Esophagus squamous epithelium (tissue), 5 donors: ENCODE data around the gene ADARB2. TPM values are rescaled to one million over a fixed set of nuclear protein-coding genes. Genes with fewer than 3 reads are reported as not detected.

ENCODE experiments used
- DNase-seq: peaks from one replicate; lab custom pipeline; 2025; lab: John Stamatoyannopoulos, UW
- H3K27ac ChIP-seq, 4 donors: fragments of 200-600 bp; sonication (generic); one replicate each; pipeline ENCODE4 v1.5.1; 2016 to 2019; ENCODE audit warnings: mild to moderate bottlenecking in 1 of 4
- H3K27me3 ChIP-seq, 4 donors: fragments of 200-600 bp; sonication (generic); 1 replicate in 3 of 4; 2 replicates in 1 of 4; pipeline versions ENCODE4 v1.5.1 to v1.6.0; 2017 to 2021; ENCODE audit warnings: antibody characterized with exemption in 1 of 4
- H3K36me3 ChIP-seq, 3 donors: fragments of 200-600 bp; sonication (generic); one replicate each; pipeline ENCODE4 v1.5.1; 2016 to 2019
- H3K4me1 ChIP-seq, 3 donors: fragments of 200-600 bp; sonication (generic); one replicate each; pipeline ENCODE4 v1.5.1; 2017 to 2019
- H3K4me3 ChIP-seq, 4 donors: fragments of 200-600 bp; sonication (generic); 1 replicate in 3 of 4; 2 replicates in 1 of 4; pipeline ENCODE4 v1.5.1; 2016 to 2019; ENCODE audit warnings: mild to moderate bottlenecking in 2 of 4, moderate library complexity in 1 of 4
- H3K9me3 ChIP-seq, 3 donors: fragments of 200-600 bp; sonication (generic); one replicate each; pipeline ENCODE4 v1.5.1; 2016 to 2019
- POLR2A ChIP-seq, 4 donors: fragments of 450-650 bp; IDR thresholded peaks; one replicate each; pipeline ENCODE4 v1.6.1; 2017; ENCODE audit warnings: antibody characterized with exemption in 4 of 4, mild to moderate bottlenecking in 4 of 4, moderate library complexity in 3 of 4
- WGBS, 2 donors: methylation state at CpG; one replicate each; pipeline ENCODE4 v1.1.5; 2018; 5-methylcytosine and 5-hydroxymethylcytosine counted together
- intact Hi-C: fragments of 100-400 bp; cut with DNase I; formaldehyde crosslinking; loops from one replicate; pipeline ENCODE4 v1.15.0; 2022
- total RNA-seq, 4 donors: library from RNA; depleted of rRNA; stranded (reverse); fragments of >200 nt; gene quantifications; one replicate each; pipeline ENCODE4 v1.1.0, GENCODE V29; 2016
- TF ChIP-seq, protein P1 (sequence below), 6 experiments: fragments of 450-650 bp in 4 of 6; fragments of 200-600 bp in 2 of 6; sonication (generic) in 2 of 6; IDR thresholded peaks; one replicate each; pipeline ENCODE4 v1.5.1; 2016 to 2019; ENCODE audit warnings: antibody characterized with exemption in 6 of 6, mild to moderate bottlenecking in 4 of 6, moderate library complexity in 4 of 6
- donor health status: DM: yes; HTN: yes; CAD: no.

ADARB2 gene
- total RNA-seq, 4 donors from 2014 or later: 0.21 to 3.5 (median 1.5) TPM

DNA sequence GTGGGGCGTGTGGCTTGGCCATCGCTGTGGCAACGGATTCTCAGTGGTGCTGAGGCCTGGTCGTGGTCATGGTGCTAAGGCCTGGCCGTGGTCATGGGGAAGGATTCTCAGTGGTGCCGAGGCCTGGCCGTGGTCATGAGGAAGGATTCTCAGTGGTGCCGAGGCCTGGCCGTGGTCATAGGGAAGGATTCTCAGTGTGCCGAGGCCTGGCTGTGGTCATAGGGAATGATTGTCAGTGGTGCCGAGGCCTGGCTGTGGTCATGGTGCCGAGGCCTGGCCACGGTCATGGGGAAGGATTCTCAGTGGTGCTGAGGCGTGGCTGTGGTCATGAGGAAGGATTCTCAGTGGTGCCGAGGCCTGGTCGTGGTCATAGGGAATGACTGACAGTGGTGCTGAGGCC lies 327.9 kb downstream of the ADARB2 start:
- no peak for DNase-seq
- 93% methylated on average over 10 of the region's 16 CpGs; no CpG with 5 or more reads in 1 of the 2 donors for WGBS, 2 donors

DNA sequence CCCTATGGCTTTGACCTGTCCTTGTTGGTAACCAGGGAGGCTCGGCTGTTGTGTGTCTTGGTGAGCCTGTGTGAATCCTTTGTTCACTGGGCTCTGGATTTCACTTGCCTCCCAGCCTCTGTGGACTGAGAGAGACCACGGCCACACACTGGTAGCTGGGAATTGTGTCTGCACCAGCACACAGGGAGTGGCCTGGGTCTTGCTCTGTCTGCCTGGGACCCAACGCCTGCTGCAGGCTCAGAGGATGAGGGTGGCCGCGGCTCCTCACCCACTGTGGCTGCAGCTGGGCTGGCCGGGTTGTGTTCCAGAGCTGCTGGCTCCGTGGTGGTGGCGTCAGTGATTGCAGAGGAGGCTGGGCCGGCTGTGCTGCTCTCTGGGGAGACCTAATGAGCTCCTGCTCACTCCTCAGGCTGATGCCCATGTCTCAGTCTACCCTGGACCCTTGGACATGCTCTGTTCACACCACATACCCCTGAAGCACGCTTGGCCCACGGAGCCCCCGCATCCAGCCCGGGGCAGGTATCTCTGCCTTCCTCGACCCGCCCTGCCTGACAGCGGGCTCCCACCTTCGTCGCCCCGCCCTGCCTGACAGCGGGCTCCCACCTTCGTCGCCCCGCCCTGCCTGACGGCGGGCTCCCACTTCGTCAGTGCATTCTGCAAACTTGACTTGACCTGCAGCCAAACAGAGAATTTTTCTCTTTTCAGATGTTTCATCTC lies 328.5 kb downstream of the ADARB2 start:
- 85 to 91% methylated on average over 9 to 11 of the region's 26 CpGs for WGBS, 2 donors
- Histone ChIP-seq H3K9me3 (no peaks in the 10 kb centered on the region), H3K4me3 (no peak overlapping the region), H3K27ac (no peak overlapping the region), H3K27me3 (peaks cover 0 to 33% (median 0%) of the 10 kb centered on the region in 4 donors), H3K36me3 (no peaks in the 10 kb centered on the region), H3K4me1 (no peaks in the 10 kb centered on the region)
- DNase-seq: no peak
- intact Hi-C loops: no loop called here
- TF ChIP-seq, protein P1, sequence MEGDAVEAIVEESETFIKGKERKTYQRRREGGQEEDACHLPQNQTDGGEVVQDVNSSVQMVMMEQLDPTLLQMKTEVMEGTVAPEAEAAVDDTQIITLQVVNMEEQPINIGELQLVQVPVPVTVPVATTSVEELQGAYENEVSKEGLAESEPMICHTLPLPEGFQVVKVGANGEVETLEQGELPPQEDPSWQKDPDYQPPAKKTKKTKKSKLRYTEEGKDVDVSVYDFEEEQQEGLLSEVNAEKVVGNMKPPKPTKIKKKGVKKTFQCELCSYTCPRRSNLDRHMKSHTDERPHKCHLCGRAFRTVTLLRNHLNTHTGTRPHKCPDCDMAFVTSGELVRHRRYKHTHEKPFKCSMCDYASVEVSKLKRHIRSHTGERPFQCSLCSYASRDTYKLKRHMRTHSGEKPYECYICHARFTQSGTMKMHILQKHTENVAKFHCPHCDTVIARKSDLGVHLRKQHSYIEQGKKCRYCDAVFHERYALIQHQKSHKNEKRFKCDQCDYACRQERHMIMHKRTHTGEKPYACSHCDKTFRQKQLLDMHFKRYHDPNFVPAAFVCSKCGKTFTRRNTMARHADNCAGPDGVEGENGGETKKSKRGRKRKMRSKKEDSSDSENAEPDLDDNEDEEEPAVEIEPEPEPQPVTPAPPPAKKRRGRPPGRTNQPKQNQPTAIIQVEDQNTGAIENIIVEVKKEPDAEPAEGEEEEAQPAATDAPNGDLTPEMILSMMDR (IDR thresholded peaks at IDR 0.05): no peak
- no peak for TF ChIP-seq POLR2A (IDR thresholded peaks at IDR 0.05)

More for the DNA sequence above, 327.9 kb downstream of the ADARB2 start:
- H3K36me3 ChIP-seq: no peaks in the 10 kb centered on the region
- no peak overlapping the region for H3K27ac ChIP-seq
- peaks cover 0 to 29% (median 0%) of the 10 kb centered on the region in 4 donors for H3K27me3 ChIP-seq
- H3K4me1 ChIP-seq: no peaks in the 10 kb centered on the region
- intact Hi-C loops: no loop called here
- H3K4me3 ChIP-seq: no peak overlapping the region
- H3K9me3 ChIP-seq: no peaks in the 10 kb centered on the region
- no peak for TF ChIP-seq POLR2A (IDR thresholded peaks at IDR 0.05)
- TF ChIP-seq, protein P1 (IDR thresholded peaks at IDR 0.05): no peak

DNA sequence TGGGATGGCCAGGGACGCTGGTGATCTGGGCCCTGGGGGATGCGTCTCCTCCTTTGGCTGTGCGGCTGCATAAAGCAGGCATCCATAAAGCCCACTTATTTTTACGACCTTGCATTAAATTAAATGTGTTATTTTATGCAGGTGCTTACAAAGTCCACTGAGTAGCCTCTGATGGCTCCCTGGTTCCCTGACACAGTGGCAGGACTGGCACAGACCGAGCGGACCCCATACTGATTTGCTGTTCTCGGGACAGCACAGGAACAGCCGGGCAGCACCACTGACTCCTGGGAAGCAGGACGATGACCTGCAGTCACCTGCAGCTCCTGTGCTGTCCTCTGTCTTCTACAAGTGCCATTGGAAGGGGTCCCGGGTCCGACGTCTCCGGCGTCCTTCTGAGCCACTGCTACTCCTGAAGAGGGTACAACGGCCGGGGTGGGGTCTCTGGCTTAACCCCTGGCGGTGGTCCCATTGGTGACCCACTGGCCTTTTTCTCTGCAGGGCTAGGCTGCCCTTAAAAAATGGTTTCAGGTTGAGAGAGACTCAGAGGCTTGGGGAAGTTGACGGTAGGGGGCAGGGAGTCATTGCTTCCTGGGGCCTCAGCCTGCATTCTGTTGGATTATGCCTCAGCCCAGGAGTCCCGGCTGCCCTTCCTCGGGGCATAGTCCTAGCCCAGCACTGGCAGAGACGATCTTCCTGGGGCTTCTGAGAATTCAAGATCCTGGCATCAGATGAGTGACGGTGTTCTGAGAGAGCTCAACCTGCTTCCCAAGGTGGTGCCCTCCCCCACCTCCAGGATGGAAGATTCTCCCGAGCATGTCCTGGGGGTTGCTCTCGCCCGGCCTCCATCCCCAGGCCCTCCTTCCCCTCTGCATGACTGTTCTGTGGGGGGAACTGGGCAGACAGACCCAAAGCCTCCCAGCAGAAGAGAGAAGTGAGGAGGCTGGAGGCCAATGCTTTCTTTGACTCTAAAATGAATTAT lies 330.1 kb downstream of the ADARB2 start:
- no peak for DNase-seq
- WGBS, 2 donors: 76 to 79% methylated on average over 7 to 8 of the region's 25 CpGs
- intact Hi-C loops: no loop called here
- Histone ChIP-seq H3K27ac (no peak overlapping the region), H3K9me3 (no peaks in the 10 kb centered on the region), H3K4me1 (no peaks in the 10 kb centered on the region), H3K27me3 (peaks cover 0 to 18% (median 0%) of the 10 kb centered on the region in 4 donors), H3K36me3 (no peaks in the 10 kb centered on the region), H3K4me3 (no peak overlapping the region)
- TF ChIP-seq, protein P1 (IDR thresholded peaks at IDR 0.05): no peak
- no peak for TF ChIP-seq POLR2A (IDR thresholded peaks at IDR 0.05)

DNA sequence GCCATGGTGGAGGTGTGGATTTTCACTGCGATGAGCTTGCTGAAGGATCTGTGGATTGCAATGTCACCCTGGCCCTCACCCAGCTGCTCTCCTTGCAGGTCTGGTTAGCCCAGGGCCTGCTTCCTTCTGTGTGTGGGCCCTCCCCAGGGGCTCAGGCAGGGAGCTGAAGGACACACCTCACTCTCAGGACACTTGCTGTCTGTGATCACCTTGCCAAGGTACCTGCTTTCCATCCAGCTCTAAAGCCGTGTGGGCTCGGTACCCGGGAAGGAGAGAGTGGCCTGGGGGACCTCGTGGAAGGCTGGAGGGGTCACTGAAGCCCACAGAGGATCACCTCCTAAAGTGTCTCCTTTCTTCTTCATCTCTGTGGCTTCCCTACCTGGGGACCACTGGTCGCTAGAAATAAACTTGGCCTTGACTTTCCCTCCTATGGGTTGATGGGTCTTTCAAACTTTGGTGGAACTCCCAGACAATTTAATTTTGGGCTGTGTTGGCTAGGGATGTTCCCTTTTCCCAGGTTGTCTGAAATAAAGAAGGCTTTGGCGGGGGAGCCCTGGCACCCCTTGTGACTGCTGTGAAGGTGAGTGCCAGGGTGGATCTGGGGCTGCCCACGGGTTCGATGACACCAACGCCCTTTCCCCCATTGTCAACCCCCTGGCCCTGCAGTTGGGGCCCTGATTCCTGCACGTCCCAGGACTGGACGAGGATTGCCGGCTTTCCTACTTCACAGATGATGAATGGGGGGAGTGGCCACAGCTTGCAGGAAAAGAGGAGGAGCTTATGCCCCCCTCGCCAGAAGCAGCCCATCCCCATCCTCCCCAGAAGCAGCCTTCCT lies 331.0 kb downstream of the ADARB2 start:
- peak overlapping the region in 3 of 4 donors; percentile 12 to 23 (median 19) for H3K27ac ChIP-seq
- no peak for DNase-seq
- H3K27me3 ChIP-seq: peaks cover 0 to 16% (median 0%) of the 10 kb centered on the region in 4 donors
- no peaks in the 10 kb centered on the region for H3K9me3 ChIP-seq
- no peaks in the 10 kb centered on the region for H3K36me3 ChIP-seq
- no peak overlapping the region for H3K4me3 ChIP-seq
- intact Hi-C loops: no loop called here
- TF ChIP-seq, protein P1 (IDR thresholded peaks at IDR 0.05): no peak
- no peaks in the 10 kb centered on the region for H3K4me1 ChIP-seq
- WGBS, 2 donors: 76 to 81% methylated on average over 6 to 7 of the region's 14 CpGs
